Neutrophil (primary cell): Measurements from ENCODE around the gene TEF.

Source experiments
- H3K27ac ChIP-seq: fragments of 200-600 bp; sonication (generic); 2 replicates; pipeline ENCODE4 v1.5.1; 2016; ENCODE audit warnings: mild to moderate bottlenecking, moderate library complexity
- H3K27me3 ChIP-seq: fragments of 200-600 bp; sonication (generic); 2 replicates; pipeline ENCODE4 v1.6.0; 2016; ENCODE audit warnings: mild to moderate bottlenecking
- H3K36me3 ChIP-seq: fragments of 200-600 bp; sonication (generic); 2 replicates; pipeline ENCODE4 v1.5.1; 2017
- H3K4me1 ChIP-seq, 2 experiments: fragments of 200-600 bp in 1 of 2; sonication (generic) in 1 of 2; 1 replicate in 1 of 2; 2 replicates in 1 of 2; pipeline versions ENCODE4 v1.5.1 to v1.6.1; 2013 to 2016; ENCODE audit warnings: low read depth in 1 of 2, low read length in 1 of 2, mild to moderate bottlenecking in 1 of 2, moderate library complexity in 1 of 2; ENCODE audit not compliant: control insufficient read depth in 1 of 2, insufficient read depth in 1 of 2
- H3K4me3 ChIP-seq, 2 experiments: fragments of 200-600 bp in 1 of 2; sonication (generic) in 1 of 2; 1 replicate in 1 of 2; 2 replicates in 1 of 2; pipeline ENCODE4 v1.5.1; 2013 to 2016; ENCODE audit warnings: low read depth in 1 of 2, low read length in 1 of 2, mild to moderate bottlenecking in 1 of 2, moderate library complexity in 1 of 2
- H3K9me3 ChIP-seq: fragments of 200-600 bp; sonication (generic); 2 replicates; pipeline ENCODE4 v1.5.1; 2016
- TF ChIP-seq, protein P1 (sequence below): fragments of 200-600 bp; sonication (generic); IDR thresholded peaks from 2 replicates; pipeline ENCODE4 v1.5.1; 2016; ENCODE audit warnings: antibody characterized with exemption

TEF gene

DNA sequence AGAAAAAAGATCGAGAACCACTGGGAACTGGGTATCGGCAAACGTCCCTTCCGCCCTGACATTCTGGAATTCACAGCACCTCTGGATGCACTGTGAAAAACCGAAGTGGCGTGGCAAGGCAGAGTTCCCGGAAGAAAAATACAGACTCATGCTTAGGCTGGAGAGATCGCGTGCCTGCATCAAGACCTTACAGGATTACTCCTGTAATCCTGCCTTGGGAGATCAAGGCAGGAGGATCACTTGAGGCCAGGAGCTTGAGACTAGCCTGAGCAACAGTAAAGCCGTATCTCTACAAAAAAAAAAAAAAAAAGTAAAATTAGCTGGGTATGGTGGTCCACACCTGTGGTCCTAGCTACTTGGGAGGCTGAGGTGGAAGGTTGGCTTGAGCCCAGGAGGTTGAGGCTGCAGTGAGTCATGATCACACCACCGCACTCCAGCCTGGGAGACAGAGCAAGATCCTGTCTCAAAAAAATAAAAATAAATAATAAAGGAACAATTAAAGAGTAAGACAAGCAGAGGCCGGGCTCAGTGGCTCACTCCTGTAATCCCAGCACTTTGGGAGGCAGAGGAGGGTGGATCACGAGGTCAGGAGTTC, 19.9 kb upstream of the TEF start:
- TF ChIP-seq, protein P1, sequence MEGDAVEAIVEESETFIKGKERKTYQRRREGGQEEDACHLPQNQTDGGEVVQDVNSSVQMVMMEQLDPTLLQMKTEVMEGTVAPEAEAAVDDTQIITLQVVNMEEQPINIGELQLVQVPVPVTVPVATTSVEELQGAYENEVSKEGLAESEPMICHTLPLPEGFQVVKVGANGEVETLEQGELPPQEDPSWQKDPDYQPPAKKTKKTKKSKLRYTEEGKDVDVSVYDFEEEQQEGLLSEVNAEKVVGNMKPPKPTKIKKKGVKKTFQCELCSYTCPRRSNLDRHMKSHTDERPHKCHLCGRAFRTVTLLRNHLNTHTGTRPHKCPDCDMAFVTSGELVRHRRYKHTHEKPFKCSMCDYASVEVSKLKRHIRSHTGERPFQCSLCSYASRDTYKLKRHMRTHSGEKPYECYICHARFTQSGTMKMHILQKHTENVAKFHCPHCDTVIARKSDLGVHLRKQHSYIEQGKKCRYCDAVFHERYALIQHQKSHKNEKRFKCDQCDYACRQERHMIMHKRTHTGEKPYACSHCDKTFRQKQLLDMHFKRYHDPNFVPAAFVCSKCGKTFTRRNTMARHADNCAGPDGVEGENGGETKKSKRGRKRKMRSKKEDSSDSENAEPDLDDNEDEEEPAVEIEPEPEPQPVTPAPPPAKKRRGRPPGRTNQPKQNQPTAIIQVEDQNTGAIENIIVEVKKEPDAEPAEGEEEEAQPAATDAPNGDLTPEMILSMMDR, result no peak
- Histone ChIP-seq H3K4me3 (no peak overlapping the region), H3K36me3 (peaks cover 18% of the 10 kb centered on the region), H3K27ac (no peak overlapping the region), H3K27me3 (no peaks in the 10 kb centered on the region), H3K4me1 (peaks cover 3% of the 10 kb centered on the region in 2 experiments), H3K9me3 (no peaks in the 10 kb centered on the region)

DNA sequence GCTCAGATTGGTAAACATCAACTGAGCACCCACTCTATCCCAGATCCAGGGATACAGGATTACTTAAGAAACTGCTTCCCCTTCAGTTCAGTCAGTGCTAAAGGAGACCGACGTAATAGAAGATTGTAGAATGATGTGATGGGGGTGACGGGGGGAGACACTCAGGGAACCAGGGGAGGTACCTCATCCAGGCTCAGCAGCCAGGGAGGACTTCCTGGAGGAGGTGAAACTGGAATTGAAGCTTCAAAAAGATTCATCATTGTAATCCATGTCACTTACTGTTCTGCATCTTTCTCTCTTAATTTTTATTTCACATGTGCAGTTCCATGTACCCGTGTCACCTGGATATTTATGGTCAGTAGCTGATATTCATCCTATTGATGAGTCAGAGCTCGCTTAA, 19.1 kb upstream of the TEF start:
- no peaks in the 10 kb centered on the region for H3K27me3 ChIP-seq
- peaks cover 10% of the 10 kb centered on the region for H3K36me3 ChIP-seq
- peaks cover 11% of the 10 kb centered on the region in 2 experiments for H3K4me1 ChIP-seq
- H3K4me3 ChIP-seq, result no peak overlapping the region
- TF ChIP-seq, protein P1, result no peak
- no peak overlapping the region for H3K27ac ChIP-seq
- H3K9me3 ChIP-seq, result no peaks in the 10 kb centered on the region

DNA sequence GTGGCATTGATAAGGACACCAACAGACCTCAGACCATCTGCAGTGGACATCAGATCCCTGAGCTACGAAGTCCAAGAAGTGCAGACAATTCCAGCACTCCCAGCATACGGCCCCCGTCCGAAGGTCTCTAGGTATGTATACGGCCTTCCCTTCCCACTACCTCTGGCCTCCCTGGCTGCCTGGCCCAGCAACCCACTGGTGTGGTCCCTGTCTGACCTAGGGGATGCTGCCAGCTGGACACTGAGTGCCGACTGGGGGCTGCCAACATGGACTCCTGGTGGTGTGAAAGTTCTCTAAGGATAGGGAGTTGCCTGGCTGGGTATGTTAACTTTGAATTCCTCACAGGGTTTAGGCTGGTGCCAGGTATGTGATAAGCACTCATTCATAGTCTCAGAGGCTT, 17.5 kb upstream of the TEF start:
- H3K4me1 ChIP-seq, result peaks cover 13 to 15% of the 10 kb centered on the region in 2 experiments
- H3K9me3 ChIP-seq, result no peaks in the 10 kb centered on the region
- no peak overlapping the region for H3K4me3 ChIP-seq
- TF ChIP-seq, protein P1, result no peak
- H3K27ac ChIP-seq, result no peak overlapping the region
- no peaks in the 10 kb centered on the region for H3K27me3 ChIP-seq
- no peaks in the 10 kb centered on the region for H3K36me3 ChIP-seq

DNA sequence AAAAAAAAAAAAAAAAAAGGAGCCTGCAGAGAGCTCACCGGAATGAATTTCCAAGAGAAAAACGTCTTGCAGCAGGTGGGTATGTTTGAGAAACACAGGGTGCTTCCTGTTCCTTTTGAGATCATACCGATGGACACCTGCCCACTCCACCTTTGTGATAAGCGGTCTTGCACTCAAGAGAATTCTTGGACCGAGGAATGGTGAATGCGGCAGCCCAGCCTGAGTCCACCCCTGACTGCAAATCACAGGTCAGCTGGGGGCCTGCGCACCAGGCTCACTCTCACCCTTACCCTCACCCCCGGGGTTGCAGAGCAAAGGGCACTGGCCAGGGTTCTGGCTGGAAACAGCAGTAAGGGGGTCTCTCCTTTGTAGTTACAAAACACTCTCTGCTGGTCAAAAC, 16.8 kb upstream of the TEF start:
- Histone ChIP-seq H3K9me3 (no peaks in the 10 kb centered on the region), H3K36me3 (no peaks in the 10 kb centered on the region), H3K4me3 (no peak overlapping the region), H3K27ac (no peak overlapping the region), H3K27me3 (no peaks in the 10 kb centered on the region), H3K4me1 (peaks cover 13 to 15% of the 10 kb centered on the region in 2 experiments)
- TF ChIP-seq, protein P1, result no peak

DNA sequence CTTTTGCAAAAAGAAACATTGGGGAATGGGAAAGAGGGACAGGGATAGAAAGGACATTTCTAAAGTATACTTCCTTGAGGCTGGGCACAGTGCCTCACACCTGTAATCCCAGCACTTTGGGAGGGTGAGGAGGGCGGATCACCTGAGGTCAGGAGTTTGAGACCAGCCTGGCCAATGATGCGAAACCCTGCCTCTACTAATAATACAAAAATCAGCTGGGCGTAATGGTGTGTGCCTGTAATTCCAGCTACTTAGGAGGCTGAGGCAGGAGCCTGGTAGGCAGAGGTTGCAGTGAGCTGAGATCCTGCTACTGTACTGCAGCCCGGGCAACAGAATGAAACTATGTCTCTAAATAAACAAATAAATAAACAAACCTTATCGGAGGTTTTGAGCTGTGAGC, 16.3 kb upstream of the TEF start:
- H3K4me3 ChIP-seq, result no peak overlapping the region
- TF ChIP-seq, protein P1, result no peak
- H3K27me3 ChIP-seq, result no peaks in the 10 kb centered on the region
- H3K9me3 ChIP-seq, result no peaks in the 10 kb centered on the region
- H3K36me3 ChIP-seq, result no peaks in the 10 kb centered on the region
- H3K27ac ChIP-seq, result no peak overlapping the region
- peaks cover 13 to 15% of the 10 kb centered on the region in 2 experiments for H3K4me1 ChIP-seq
